Heart left ventricle (tissue), 13 donors: ENCODE measurements around the gene LY9.

Experiments used
- POLR2A ChIP-seq, 2 donors: fragments of 450-650 bp; IDR thresholded peaks; one replicate each; pipeline ENCODE4 v1.6.1; 2017; ENCODE audit warnings: antibody characterized with exemption in 2 of 2, mild to moderate bottlenecking in 2 of 2, moderate library complexity in 2 of 2
- TF ChIP-seq, protein P1 (sequence below), 12 donors: fragments of 200-600 bp; sonication (generic) in 4 of 12; IDR thresholded peaks; one replicate each; pipeline versions ENCODE4 v1.5.0 to v1.8.0; 2018 to 2022; ENCODE audit warnings: antibody characterized with exemption in 12 of 12, mild to moderate bottlenecking in 5 of 12
- donor health status: ischemic (EF 13 %, LVEDD 7.1; RV severe dilation, severe dysfunction).
- donor health status: DM: no; HTN: yes; CAD: no.
- donor health status: DM: no; HTN: no; CAD: no.
- donor health status: ischemic (EF 25% LVEDD 6.9; RV normal size, moderate dysfunction).
- donor health status: ischemic (EF 25% LVEDD 5.7; RV mildly dilated, moderate dysfunction).
- donor health status: ischemic (EF 35%, LVEDD 5.7; RV mildly dilated, moderate dysfunction).
- donor health status: nonischemic (EF 11% LVEDD 7.7; RV severe dilation, severe dysfunction).
- donor health status: DM: yes; HTN: yes; CAD: no.
- donor health status: PGD.
- donor health status: ischemic (EF 29% LVEDD 5.4; RV normal size, mild dysfunction).
- donor health status: nonischemic (EF 23%, LVEDD 6.1; RV moderate dilation, normal function).

DNA sequence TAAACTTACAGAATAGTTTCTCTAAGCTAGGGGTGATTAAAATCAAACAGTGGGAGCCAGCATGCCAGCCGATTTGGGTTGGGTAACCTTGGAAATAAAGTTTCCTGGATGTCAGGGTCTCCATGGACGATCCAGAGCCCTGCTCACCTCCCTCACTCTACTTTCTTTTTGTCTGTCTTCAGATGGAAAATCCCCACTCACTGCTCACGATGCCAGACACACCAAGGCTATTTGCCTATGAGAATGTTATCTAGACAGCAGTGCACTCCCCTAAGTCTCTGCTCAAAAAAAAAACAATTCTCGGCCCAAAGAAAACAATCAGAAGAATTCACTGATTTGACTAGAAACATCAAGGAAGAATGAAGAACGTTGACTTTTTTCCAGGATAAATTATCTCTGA, 43.0 kb upstream of the LY9 start:
- TF ChIP-seq, protein P1, sequence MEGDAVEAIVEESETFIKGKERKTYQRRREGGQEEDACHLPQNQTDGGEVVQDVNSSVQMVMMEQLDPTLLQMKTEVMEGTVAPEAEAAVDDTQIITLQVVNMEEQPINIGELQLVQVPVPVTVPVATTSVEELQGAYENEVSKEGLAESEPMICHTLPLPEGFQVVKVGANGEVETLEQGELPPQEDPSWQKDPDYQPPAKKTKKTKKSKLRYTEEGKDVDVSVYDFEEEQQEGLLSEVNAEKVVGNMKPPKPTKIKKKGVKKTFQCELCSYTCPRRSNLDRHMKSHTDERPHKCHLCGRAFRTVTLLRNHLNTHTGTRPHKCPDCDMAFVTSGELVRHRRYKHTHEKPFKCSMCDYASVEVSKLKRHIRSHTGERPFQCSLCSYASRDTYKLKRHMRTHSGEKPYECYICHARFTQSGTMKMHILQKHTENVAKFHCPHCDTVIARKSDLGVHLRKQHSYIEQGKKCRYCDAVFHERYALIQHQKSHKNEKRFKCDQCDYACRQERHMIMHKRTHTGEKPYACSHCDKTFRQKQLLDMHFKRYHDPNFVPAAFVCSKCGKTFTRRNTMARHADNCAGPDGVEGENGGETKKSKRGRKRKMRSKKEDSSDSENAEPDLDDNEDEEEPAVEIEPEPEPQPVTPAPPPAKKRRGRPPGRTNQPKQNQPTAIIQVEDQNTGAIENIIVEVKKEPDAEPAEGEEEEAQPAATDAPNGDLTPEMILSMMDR (IDR thresholded peaks at IDR 0.05): no peak
- no peak for TF ChIP-seq POLR2A (IDR thresholded peaks at IDR 0.05)
